ENCODE measurements around the gene NPTX1.

Gene NPTX1

GRCh38 chr17:80459234-80459633 is 17.2 kb downstream of the NPTX1 start:
- DNase-seq (ENCODE audit: low read depth) = no peak

- DNase-seq (ENCODE audit: low read depth) = no peak
Measured at GRCh38 chr17:80458016-80458415, 18.4 kb downstream of the NPTX1 start.

GRCh38 chr17:80457236-80457856 is 19.1 kb downstream of the NPTX1 start:
- DNase-seq (ENCODE audit: low read depth) = no peak

GRCh38 chr17:80456465-80457235 is 19.8 kb downstream of the NPTX1 start:
- DNase-seq (ENCODE audit: low read depth) = no peak

GRCh38 chr17:80455784-80456183 is 20.6 kb downstream of the NPTX1 start:
- DNase-seq (ENCODE audit: low read depth) = no peak

- DNase-seq (ENCODE audit: low read depth) = peak; percentile 22
Measured at GRCh38 chr17:80455336-80455710, 21.1 kb downstream of the NPTX1 start.

GRCh38 chr17:80454557-80455335 is 21.7 kb downstream of the NPTX1 start:
- peak; percentile 89 for DNase-seq (ENCODE audit: low read depth)

GRCh38 chr17:80453998-80454556 is 22.3 kb downstream of the NPTX1 start:
- no peak for DNase-seq (ENCODE audit: low read depth)

- DNase-seq (ENCODE audit: low read depth) = no peak
Measured at GRCh38 chr17:80453126-80453997, 23.0 kb downstream of the NPTX1 start.

- DNase-seq (ENCODE audit: low read depth) = no peak
Measured at GRCh38 chr17:80452173-80452915, 24.1 kb downstream of the NPTX1 start.

- DNase-seq (ENCODE audit: low read depth) = no peak
Measured at GRCh38 chr17:80451104-80451775, 25.2 kb downstream of the NPTX1 start.

GRCh38 chr17:80449930-80450576 is 26.4 kb downstream of the NPTX1 start:
- DNase-seq (ENCODE audit: low read depth) = no peak

- no peak for DNase-seq (ENCODE audit: low read depth)
Measured at GRCh38 chr17:80449194-80449929, 27.0 kb downstream of the NPTX1 start.

GRCh38 chr17:80447790-80448189 is 28.6 kb downstream of the NPTX1 start:
- DNase-seq (ENCODE audit: low read depth) = no peak

- DNase-seq (ENCODE audit: low read depth) = no peak
Measured at GRCh38 chr17:80446645-80447405, 29.6 kb downstream of the NPTX1 start.

GRCh38 chr17:80445726-80446110 is 30.7 kb downstream of the NPTX1 start:
- DNase-seq (ENCODE audit: low read depth) = no peak

- DNase-seq (ENCODE audit: low read depth) = no peak
Measured at GRCh38 chr17:80445007-80445725, 31.2 kb downstream of the NPTX1 start.

GRCh38 chr17:80444644-80444979 is 31.8 kb downstream of the NPTX1 start:
- no peak for DNase-seq (ENCODE audit: low read depth)

All from activated T-cell treated with anti-CD3 and anti-CD28 coated beads for 1 hour (primary cell).